Fibroblast of upper back skin (primary cell): ENCODE measurements around the gene FAM209A.
"Not testable (repeated sequence)": the region's sequence is repeated elsewhere in the genome, so short reads cannot be mapped to it uniquely, and the experiment has no call there.

Experiments used
- DNase-seq: peaks from one replicate; pipeline ENCODE4 v3.0.0-alpha.2; 2013

Gene FAM209A

GRCh38 chr20:56542489-56543030 lies 18.0 kb downstream of the FAM209A start:
- DNase-seq = no peak

- DNase-seq = no peak
These were observed 27.0 kb downstream of the FAM209A start for GRCh38 chr20:56551571-56551970.

GRCh38 chr20:56552911-56553629 lies 28.5 kb downstream of the FAM209A start:
- no peak for DNase-seq

- peak; percentile 97 for DNase-seq
These were observed 30.3 kb downstream of the FAM209A start for GRCh38 chr20:56554869-56555268.

GRCh38 chr20:56558968-56559367 lies 34.4 kb downstream of the FAM209A start:
- no peak for DNase-seq

GRCh38 chr20:56564526-56564925 lies 40.0 kb downstream of the FAM209A start:
- not testable (repeated sequence) for DNase-seq

GRCh38 chr20:56565511-56565910 lies 41.0 kb downstream of the FAM209A start:
- no peak for DNase-seq

- no peak for DNase-seq
These were observed 42.1 kb downstream of the FAM209A start for GRCh38 chr20:56566621-56567020.

GRCh38 chr20:56570832-56571231 lies 46.3 kb downstream of the FAM209A start:
- DNase-seq = no peak

- DNase-seq = no peak
These were observed 47.6 kb downstream of the FAM209A start for GRCh38 chr20:56572172-56572571.

- no peak for DNase-seq
These were observed 49.4 kb downstream of the FAM209A start for GRCh38 chr20:56573986-56574385.

- no peak for DNase-seq
These were observed 50.1 kb downstream of the FAM209A start for GRCh38 chr20:56574531-56575142.

- no peak for DNase-seq
These were observed 50.6 kb downstream of the FAM209A start for GRCh38 chr20:56575157-56575556.
